Endothelial cell (in vitro differentiated cells): ENCODE results near the gene UBE2E2. TPM values are rescaled to one million over a fixed set of nuclear protein-coding genes. Genes with fewer than 3 reads are reported as not detected.

Experiments
- DNase-seq: peaks from one replicate; pipeline ENCODE4 v3.0.0; 2021; ENCODE audit warnings: low spot score
- H3K27ac Mint-ChIP-seq: one replicate; pipeline ENCODE4 v1.8.0; 2021; ENCODE audit warnings: mixed read lengths, inconsistent platforms; ENCODE audit not compliant: unreplicated experiment
- H3K27me3 Mint-ChIP-seq: one replicate; pipeline ENCODE4 v1.8.0; 2021; ENCODE audit warnings: mild to moderate bottlenecking, moderate library complexity, mixed read lengths, inconsistent platforms; ENCODE audit not compliant: unreplicated experiment
- H3K36me3 Mint-ChIP-seq: one replicate; pipeline ENCODE4 v1.8.0; 2021; ENCODE audit warnings: mild to moderate bottlenecking, low read depth, mixed read lengths, inconsistent platforms; ENCODE audit not compliant: unreplicated experiment
- H3K4me1 Mint-ChIP-seq: one replicate; pipeline ENCODE4 v1.8.0; 2021; ENCODE audit warnings: mild to moderate bottlenecking, mixed read lengths, inconsistent platforms; ENCODE audit not compliant: unreplicated experiment
- H3K4me3 Mint-ChIP-seq: one replicate; pipeline ENCODE4 v1.8.0; 2021; ENCODE audit warnings: mild to moderate bottlenecking, mixed read lengths, inconsistent platforms; ENCODE audit not compliant: unreplicated experiment
- H3K9me3 Mint-ChIP-seq: one replicate; pipeline ENCODE4 v1.8.0; 2021; ENCODE audit warnings: mixed read lengths, inconsistent platforms; ENCODE audit not compliant: unreplicated experiment
- CTCF ChIP-seq: fragments of 200-600 bp; sonication (generic); IDR thresholded peaks from one replicate; pipeline ENCODE4 v1.5.0; 2021; ENCODE audit warnings: antibody characterized with exemption; ENCODE audit not compliant: unreplicated experiment
- total RNA-seq: library from RNA; stranded (reverse); fragmentation: NEBNext Ultra II Directional; extraction: Animal tissue kit (Norgen Biotek cat#: 25700); gene quantifications from one replicate; pipeline ENCODE4 v1.2.1, GENCODE V29; 2021; ENCODE audit not compliant: unreplicated experiment

The UBE2E2 gene
- total RNA-seq, 1 donor from 2014 or later = 46.9 TPM

- H3K27me3 Mint-ChIP-seq = peaks cover 2% of the 10 kb centered on the region
- peaks cover 6% of the 10 kb centered on the region for H3K36me3 Mint-ChIP-seq
- peaks cover 6% of the 10 kb centered on the region for H3K4me1 Mint-ChIP-seq
- H3K4me3 Mint-ChIP-seq = no peak overlapping the region
- no peak for TF ChIP-seq CTCF
- no peak overlapping the region for H3K27ac Mint-ChIP-seq
- no peak for DNase-seq
- H3K9me3 Mint-ChIP-seq = peaks cover 6% of the 10 kb centered on the region
These were observed 398.1 kb downstream of the UBE2E2 start for GRCh38 chr3:23601091-23601822.

- no peak overlapping the region for H3K27ac Mint-ChIP-seq
- H3K27me3 Mint-ChIP-seq = peaks cover 2% of the 10 kb centered on the region
- TF ChIP-seq CTCF = no peak
- H3K4me3 Mint-ChIP-seq = no peak overlapping the region
- H3K4me1 Mint-ChIP-seq = peaks cover 13% of the 10 kb centered on the region
- no peaks in the 10 kb centered on the region for H3K36me3 Mint-ChIP-seq
- DNase-seq = no peak
- H3K9me3 Mint-ChIP-seq = no peaks in the 10 kb centered on the region
These were observed 399.8 kb downstream of the UBE2E2 start for GRCh38 chr3:23602971-23603370.

GRCh38 chr3:23607184-23607847 is 404.2 kb downstream of the UBE2E2 start:
- H3K4me3 Mint-ChIP-seq = no peak overlapping the region
- no peak for DNase-seq
- H3K4me1 Mint-ChIP-seq = peaks cover 29% of the 10 kb centered on the region
- no peaks in the 10 kb centered on the region for H3K36me3 Mint-ChIP-seq
- H3K27ac Mint-ChIP-seq = no peak overlapping the region
- H3K9me3 Mint-ChIP-seq = no peaks in the 10 kb centered on the region
- TF ChIP-seq CTCF = no peak
- H3K27me3 Mint-ChIP-seq = peaks cover 3% of the 10 kb centered on the region

- no peak for DNase-seq
- no peak overlapping the region for H3K4me3 Mint-ChIP-seq
- H3K4me1 Mint-ChIP-seq = peaks cover 30% of the 10 kb centered on the region
- no peak overlapping the region for H3K27ac Mint-ChIP-seq
- H3K27me3 Mint-ChIP-seq = peaks cover 3% of the 10 kb centered on the region
- no peaks in the 10 kb centered on the region for H3K9me3 Mint-ChIP-seq
- TF ChIP-seq CTCF = no peak
- H3K36me3 Mint-ChIP-seq = no peaks in the 10 kb centered on the region
These were observed 405.5 kb downstream of the UBE2E2 start for GRCh38 chr3:23608650-23609049.

GRCh38 chr3:23611737-23612295 is 408.7 kb downstream of the UBE2E2 start:
- Mint-ChIP-seq H3K27me3 (peaks cover 3% of the 10 kb centered on the region), H3K27ac (no peak overlapping the region), H3K36me3 (peaks cover 5% of the 10 kb centered on the region)

More at GRCh38 chr3:23611737-23612295, 408.7 kb downstream of the UBE2E2 start:
- no peak overlapping the region for H3K4me3 Mint-ChIP-seq
- no peak for TF ChIP-seq CTCF
- H3K9me3 Mint-ChIP-seq = no peaks in the 10 kb centered on the region
- no peak for DNase-seq
- peaks cover 30% of the 10 kb centered on the region for H3K4me1 Mint-ChIP-seq
